Peyer's patch (tissue), 4 donors: ENCODE results near the gene TRAF6.

ENCODE experiments used
- POLR2A ChIP-seq, 2 donors: fragments of 450-650 bp; IDR thresholded peaks; one replicate each; pipeline ENCODE4 v1.5.1; 2017; ENCODE audit warnings: antibody characterized with exemption in 2 of 2, mild to moderate bottlenecking in 2 of 2, moderate library complexity in 2 of 2
- TF ChIP-seq, protein P1 (sequence below), 6 experiments: fragments of 450-650 bp in 4 of 6; fragments of 200-600 bp in 2 of 6; sonication (generic) in 1 of 6; IDR thresholded peaks; one replicate each; pipeline ENCODE4 v1.5.1; 2017 to 2019; ENCODE audit warnings: antibody characterized with exemption in 6 of 6, mild to moderate bottlenecking in 3 of 6, moderate library complexity in 1 of 6

DNA sequence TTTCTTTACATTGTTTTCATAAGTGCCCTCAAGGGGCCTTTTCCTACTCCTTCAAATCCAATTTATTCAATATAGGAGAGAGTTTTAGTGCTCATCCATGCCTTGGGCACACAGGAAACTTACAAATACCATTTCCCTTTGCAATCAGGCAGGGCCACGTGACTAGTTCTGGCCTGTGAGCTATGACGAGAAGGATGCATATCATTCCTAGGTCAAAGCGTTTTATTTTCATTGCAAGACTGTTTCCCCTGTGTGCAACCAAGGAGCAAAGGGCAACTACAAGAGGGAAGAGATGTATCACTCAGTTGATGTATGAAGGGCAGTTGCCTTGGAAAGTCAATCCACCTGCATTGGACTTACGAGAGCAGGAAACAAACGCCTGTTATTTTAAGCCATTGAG, 1.9 kb upstream of the TRAF6 start:
- TF ChIP-seq, protein P1, sequence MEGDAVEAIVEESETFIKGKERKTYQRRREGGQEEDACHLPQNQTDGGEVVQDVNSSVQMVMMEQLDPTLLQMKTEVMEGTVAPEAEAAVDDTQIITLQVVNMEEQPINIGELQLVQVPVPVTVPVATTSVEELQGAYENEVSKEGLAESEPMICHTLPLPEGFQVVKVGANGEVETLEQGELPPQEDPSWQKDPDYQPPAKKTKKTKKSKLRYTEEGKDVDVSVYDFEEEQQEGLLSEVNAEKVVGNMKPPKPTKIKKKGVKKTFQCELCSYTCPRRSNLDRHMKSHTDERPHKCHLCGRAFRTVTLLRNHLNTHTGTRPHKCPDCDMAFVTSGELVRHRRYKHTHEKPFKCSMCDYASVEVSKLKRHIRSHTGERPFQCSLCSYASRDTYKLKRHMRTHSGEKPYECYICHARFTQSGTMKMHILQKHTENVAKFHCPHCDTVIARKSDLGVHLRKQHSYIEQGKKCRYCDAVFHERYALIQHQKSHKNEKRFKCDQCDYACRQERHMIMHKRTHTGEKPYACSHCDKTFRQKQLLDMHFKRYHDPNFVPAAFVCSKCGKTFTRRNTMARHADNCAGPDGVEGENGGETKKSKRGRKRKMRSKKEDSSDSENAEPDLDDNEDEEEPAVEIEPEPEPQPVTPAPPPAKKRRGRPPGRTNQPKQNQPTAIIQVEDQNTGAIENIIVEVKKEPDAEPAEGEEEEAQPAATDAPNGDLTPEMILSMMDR (IDR thresholded peaks at IDR 0.05), result no peak
- TF ChIP-seq POLR2A (IDR thresholded peaks at IDR 0.05), result no peak
